ENCODE results near the gene ZMYND8.

ZMYND8 gene

GRCh38 chr20:47237715-47238114, 118.8 kb downstream of the ZMYND8 start:
- FAIRE-seq: no peak
- TF ChIP-seq PAX5 (IDR thresholded peaks at IDR 0.05; ENCODE audit: insufficient read depth, low read length, severe bottlenecking) (no peak), TAF1 (IDR thresholded peaks at IDR 0.05; ENCODE audit: low read depth, low read length) (no peak), POLR2AphosphoS5 (IDR thresholded peaks at IDR 0.05; ENCODE audit: low read depth, low read length) (no peak), SPI1 (IDR thresholded peaks at IDR 0.05; ENCODE audit: low read depth, low read length) (no peak), POU2F2 (IDR thresholded peaks at IDR 0.05; ENCODE audit: low read depth, low read length) (no peak), POLR2A (IDR thresholded peaks at IDR 0.05; ENCODE audit: low read depth, low read length) (no peak)
- no peak for DNase-seq (ENCODE audit: insufficient read length, low spot score)

GRCh38 chr20:47236639-47236900, 119.9 kb downstream of the ZMYND8 start:
- TF ChIP-seq TAF1 (IDR thresholded peaks at IDR 0.05; ENCODE audit: low read depth, low read length) (no peak), PAX5 (IDR thresholded peaks at IDR 0.05; ENCODE audit: insufficient read depth, low read length, severe bottlenecking) (no peak), POLR2A (IDR thresholded peaks at IDR 0.05; ENCODE audit: low read depth, low read length) (no peak), POU2F2 (IDR thresholded peaks at IDR 0.05; ENCODE audit: low read depth, low read length) (no peak), POLR2AphosphoS5 (IDR thresholded peaks at IDR 0.05; ENCODE audit: low read depth, low read length) (no peak), SPI1 (IDR thresholded peaks at IDR 0.05; ENCODE audit: low read depth, low read length) (no peak)
- DNase-seq (ENCODE audit: insufficient read length, low spot score): no peak
- FAIRE-seq: no peak

DNA sequence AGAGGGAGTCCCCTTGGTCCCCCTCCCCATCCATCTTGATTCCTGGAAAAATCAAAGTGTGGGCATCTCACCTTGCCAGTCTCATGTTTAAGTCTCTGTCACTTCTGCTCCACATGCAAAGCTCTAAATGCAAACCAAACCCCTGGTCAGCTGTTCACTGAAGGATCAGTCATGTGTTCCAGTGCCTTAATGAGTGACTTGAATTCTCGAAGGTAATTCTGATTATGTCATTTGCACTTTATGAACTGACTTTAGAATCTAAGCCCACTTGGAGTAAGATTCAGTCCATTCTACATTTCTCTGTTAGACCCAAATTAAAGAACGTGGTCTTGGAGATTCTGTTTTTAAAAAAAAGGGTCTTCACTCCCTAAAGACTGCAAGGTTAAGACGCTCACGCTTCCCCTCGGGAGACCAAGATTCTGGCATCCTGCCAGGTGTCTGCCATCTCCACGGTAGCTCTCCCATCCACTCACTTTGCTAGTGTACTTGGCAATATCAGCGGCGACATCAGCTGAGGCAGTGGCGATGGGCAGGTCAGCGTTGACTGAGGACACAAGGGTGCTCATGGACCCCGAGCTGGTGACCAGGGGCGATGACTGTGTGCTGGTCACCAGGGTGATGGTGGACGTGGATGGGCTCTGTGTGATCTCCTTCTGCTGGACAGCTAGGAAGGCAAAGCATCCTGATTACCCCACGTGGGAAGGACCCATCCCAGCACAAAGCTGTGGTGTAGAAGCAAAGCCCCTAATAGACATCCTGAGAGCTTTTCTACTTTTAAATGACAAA, 120.5 kb downstream of the ZMYND8 start:
- TF ChIP-seq POU2F2 (IDR thresholded peaks at IDR 0.05; ENCODE audit: low read depth, low read length) (no peak), POLR2A (IDR thresholded peaks at IDR 0.05; ENCODE audit: low read depth, low read length) (no peak), TAF1 (IDR thresholded peaks at IDR 0.05; ENCODE audit: low read depth, low read length) (no peak), PAX5 (IDR thresholded peaks at IDR 0.05; ENCODE audit: insufficient read depth, low read length, severe bottlenecking) (no peak), SPI1 (IDR thresholded peaks at IDR 0.05; ENCODE audit: low read depth, low read length) (no peak), POLR2AphosphoS5 (IDR thresholded peaks at IDR 0.05; ENCODE audit: low read depth, low read length) (no peak)
- DNase-seq (ENCODE audit: insufficient read length, low spot score) (no peak), FAIRE-seq (no peak)

DNA sequence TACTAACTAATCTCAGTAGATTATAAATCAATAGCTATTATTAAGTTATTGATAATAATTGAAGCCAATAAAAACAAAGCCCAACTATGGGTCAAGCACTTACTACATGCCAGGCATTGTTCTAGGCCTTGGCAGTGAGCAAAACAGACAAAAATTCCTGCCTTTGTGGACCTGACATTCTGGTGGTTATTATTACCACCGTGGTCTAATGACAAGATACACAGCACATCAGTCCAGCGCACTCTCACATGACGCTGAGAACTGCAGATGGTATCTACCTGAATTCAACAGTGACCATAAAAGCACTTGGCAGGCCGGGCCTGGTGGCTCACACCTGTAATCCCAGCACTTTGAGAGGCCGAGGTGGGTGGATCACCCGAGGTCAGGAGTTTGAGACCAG, 121.4 kb downstream of the ZMYND8 start:
- no peak for DNase-seq (ENCODE audit: insufficient read length, low spot score)
- TF ChIP-seq POLR2AphosphoS5 (IDR thresholded peaks at IDR 0.05; ENCODE audit: low read depth, low read length): no peak
- no peak for TF ChIP-seq PAX5 (IDR thresholded peaks at IDR 0.05; ENCODE audit: insufficient read depth, low read length, severe bottlenecking)
- TF ChIP-seq POLR2A (IDR thresholded peaks at IDR 0.05; ENCODE audit: low read depth, low read length): no peak
- TF ChIP-seq TAF1 (IDR thresholded peaks at IDR 0.05; ENCODE audit: low read depth, low read length): no peak
- no peak for FAIRE-seq

DNA sequence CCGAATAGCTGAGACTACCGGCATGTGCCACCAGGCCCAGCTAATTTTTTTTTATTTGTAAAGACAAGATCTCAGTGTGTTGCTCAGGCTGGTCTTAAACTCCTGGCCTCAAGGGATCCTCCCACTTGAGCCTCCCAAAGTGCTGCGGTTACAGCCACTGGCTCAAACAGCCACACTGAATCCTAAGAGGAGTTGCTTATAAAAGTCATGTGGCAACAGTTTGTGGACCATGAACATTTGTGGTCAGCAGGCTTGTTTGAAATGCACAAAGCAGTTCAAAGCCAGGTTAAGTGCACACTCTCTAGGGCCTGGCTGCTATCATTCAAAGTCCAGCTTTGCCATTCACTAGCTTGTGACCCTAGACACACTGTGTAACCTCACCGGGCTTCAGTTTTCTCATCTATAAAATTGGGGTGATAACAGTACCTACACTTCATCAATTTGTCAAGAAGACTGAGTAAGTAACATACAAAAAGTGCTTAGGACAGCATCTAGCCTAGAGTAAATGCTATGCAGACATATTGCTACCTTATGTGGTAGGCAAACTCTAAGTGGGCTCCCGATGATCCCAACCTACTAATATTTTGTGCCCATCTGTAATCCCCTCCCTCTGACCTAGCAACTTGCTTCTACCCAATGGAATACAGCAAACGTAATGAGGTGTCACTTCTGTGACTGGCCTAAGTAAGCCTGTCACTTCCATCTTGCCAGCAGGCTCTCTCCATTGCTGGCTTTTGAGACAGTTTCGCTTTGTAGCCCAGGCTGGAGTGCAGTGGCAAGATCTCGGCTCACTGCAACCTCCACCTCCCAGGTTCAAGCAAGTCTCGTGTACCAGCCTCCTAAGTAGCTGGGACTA, 122.9 kb downstream of the ZMYND8 start:
- no peak for DNase-seq (ENCODE audit: insufficient read length, low spot score)
- TF ChIP-seq SPI1 (IDR thresholded peaks at IDR 0.05; ENCODE audit: low read depth, low read length): no peak
- no peak for TF ChIP-seq POU2F2 (IDR thresholded peaks at IDR 0.05; ENCODE audit: low read depth, low read length)
- TF ChIP-seq TAF1 (IDR thresholded peaks at IDR 0.05; ENCODE audit: low read depth, low read length): no peak
- TF ChIP-seq POLR2A (IDR thresholded peaks at IDR 0.05; ENCODE audit: low read depth, low read length): no peak
- no peak for TF ChIP-seq PAX5 (IDR thresholded peaks at IDR 0.05; ENCODE audit: insufficient read depth, low read length, severe bottlenecking)
- TF ChIP-seq POLR2AphosphoS5 (IDR thresholded peaks at IDR 0.05; ENCODE audit: low read depth, low read length): no peak

GRCh38 chr20:47232518-47232917, 124.0 kb downstream of the ZMYND8 start:
- FAIRE-seq (no peak), DNase-seq (ENCODE audit: insufficient read length, low spot score) (no peak)
- TF ChIP-seq SPI1 (IDR thresholded peaks at IDR 0.05; ENCODE audit: low read depth, low read length) (peak; percentile 44; the same call in 1 of the 2 replicates), POLR2AphosphoS5 (IDR thresholded peaks at IDR 0.05; ENCODE audit: low read depth, low read length) (no peak)

More for the DNA sequence above, 122.9 kb downstream of the ZMYND8 start:
- no peak for FAIRE-seq

- FAIRE-seq: no peak
- DNase-seq (ENCODE audit: insufficient read length, low spot score): no peak
- no peak for TF ChIP-seq PAX5 (IDR thresholded peaks at IDR 0.05; ENCODE audit: insufficient read depth, low read length, severe bottlenecking)
These were observed 125.0 kb downstream of the ZMYND8 start for GRCh38 chr20:47231382-47232039.

- no peak for DNase-seq (ENCODE audit: insufficient read length, low spot score)
- TF ChIP-seq POU2F2 (IDR thresholded peaks at IDR 0.05; ENCODE audit: low read depth, low read length): no peak
- TF ChIP-seq TAF1 (IDR thresholded peaks at IDR 0.05; ENCODE audit: low read depth, low read length): no peak
- no peak for TF ChIP-seq POLR2AphosphoS5 (IDR thresholded peaks at IDR 0.05; ENCODE audit: low read depth, low read length)
- no peak for TF ChIP-seq POLR2A (IDR thresholded peaks at IDR 0.05; ENCODE audit: low read depth, low read length)
- no peak for TF ChIP-seq SPI1 (IDR thresholded peaks at IDR 0.05; ENCODE audit: low read depth, low read length)
- no peak for TF ChIP-seq PAX5 (IDR thresholded peaks at IDR 0.05; ENCODE audit: insufficient read depth, low read length, severe bottlenecking)
- FAIRE-seq: no peak
These were observed 125.7 kb downstream of the ZMYND8 start for GRCh38 chr20:47230811-47231256.

- FAIRE-seq: no peak
- DNase-seq (ENCODE audit: insufficient read length, low spot score): no peak
- TF ChIP-seq POLR2A (IDR thresholded peaks at IDR 0.05; ENCODE audit: low read depth, low read length) (no peak), SPI1 (IDR thresholded peaks at IDR 0.05; ENCODE audit: low read depth, low read length) (no peak), PAX5 (IDR thresholded peaks at IDR 0.05; ENCODE audit: insufficient read depth, low read length, severe bottlenecking) (no peak), POLR2AphosphoS5 (IDR thresholded peaks at IDR 0.05; ENCODE audit: low read depth, low read length) (no peak), POU2F2 (IDR thresholded peaks at IDR 0.05; ENCODE audit: low read depth, low read length) (no peak), TAF1 (IDR thresholded peaks at IDR 0.05; ENCODE audit: low read depth, low read length) (no peak)
These were observed 127.8 kb downstream of the ZMYND8 start for GRCh38 chr20:47228654-47229053.
